HepG2 (cell line): ENCODE results near the gene SDC1. TPM values are rescaled to one million over a fixed set of nuclear protein-coding genes. Genes with fewer than 3 reads are reported as not detected.

Experiments
- MED8 ChIP-seq: sonication (generic); formaldehyde crosslinking; IDR thresholded peaks from 2 replicates; pipeline ENCODE4 v1.8.1; 2023; ENCODE audit warnings: mild to moderate bottlenecking, missing genetic modification reagents; ENCODE audit not compliant: insufficient replicate concordance
- MYC ChIP-seq: sonication (generic); formaldehyde crosslinking; IDR thresholded peaks from 2 replicates; pipeline ENCODE4 v1.9.0; 2021; ENCODE audit warnings: missing genetic modification reagents, borderline replicate concordance
- POGZ ChIP-seq: sonication (generic); formaldehyde crosslinking; IDR thresholded peaks from 2 replicates; pipeline ENCODE4 v1.4.0; 2020; ENCODE audit warnings: mild to moderate bottlenecking, missing genetic modification reagents
- PRMT3 ChIP-seq: sonication (generic); formaldehyde crosslinking; IDR thresholded peaks from 2 replicates; pipeline ENCODE4 v1.8.1; 2022; ENCODE audit warnings: low read depth, mild to moderate bottlenecking, moderate library complexity, missing genetic modification reagents, borderline replicate concordance
- RARA ChIP-seq: IDR thresholded peaks from 2 replicates; pipeline ENCODE4 v1.6.1; 2016; ENCODE audit warnings: missing genetic modification reagents, missing compliant biosample characterization
- SALL2 ChIP-seq: sonication (generic); formaldehyde crosslinking; IDR thresholded peaks from 2 replicates; pipeline ENCODE4 v1.8.1; 2023; ENCODE audit warnings: mild to moderate bottlenecking, missing genetic modification reagents, inconsistent platforms
- YEATS4 ChIP-seq: sonication (generic); formaldehyde crosslinking; IDR thresholded peaks from 2 replicates; pipeline ENCODE4 v1.4.0; 2020; ENCODE audit warnings: missing genetic modification reagents, borderline replicate concordance
- ZNF124 ChIP-seq: sonication (generic); formaldehyde crosslinking; IDR thresholded peaks from 2 replicates; pipeline ENCODE4 v1.4.0; 2020; ENCODE audit warnings: missing genetic modification reagents
- ZNF431 ChIP-seq: sonication (generic); formaldehyde crosslinking; IDR thresholded peaks from 2 replicates; pipeline ENCODE4 v1.9.0; 2022; ENCODE audit warnings: missing genetic modification reagents, low read depth, mild to moderate bottlenecking, borderline replicate concordance
- ZNF639 ChIP-seq: conservative IDR thresholded peaks from 2 replicates; pipeline ENCODE4 v1.6.1; 2018; ENCODE audit warnings: missing genetic modification reagents
- polyA plus RNA-seq, 8 experiments: library from polyadenylated mRNA; depleted of rRNA in 3 of 8; stranded (reverse) in 7 of 8; unstranded in 1 of 8; fragments of >200 nt; fragmentation: Illumina TruSeq in 4 of 8; extraction: Trizol in 4 of 8; gene quantifications; 2 replicates each; pipeline versions ENCODE4 v1.2.1 to v1.2.3, GENCODE V29; 2011 to 2016; ENCODE audit warnings: low read depth in 4 of 8, missing spikeins in 1 of 8, mixed read lengths in 1 of 8; ENCODE audit not compliant: insufficient read depth in 1 of 8
- total RNA-seq, 5 experiments: library from RNA; depleted of rRNA; stranded (reverse); fragments of >200 nt; fragmentation: Illumina TruSeq; extraction: Trizol; gene quantifications; 2 replicates each; pipeline ENCODE4 v1.2.3, GENCODE V29; 2016; ENCODE audit warnings: low read depth in 1 of 5
- TF ChIP-seq, protein P1 (sequence below): sonication (generic); formaldehyde crosslinking; IDR thresholded peaks from 2 replicates; pipeline ENCODE4 v1.4.0; 2020; ENCODE audit warnings: missing genetic modification reagents, mild to moderate bottlenecking, borderline replicate concordance
- TF ChIP-seq, protein P2 (sequence below): sonication (generic); formaldehyde crosslinking; IDR thresholded peaks from 2 replicates; pipeline ENCODE4 v1.5.1; 2020; ENCODE audit warnings: mild to moderate bottlenecking, missing genetic modification reagents, borderline replicate concordance
- TF ChIP-seq, protein P3 (sequence below): sonication (generic); formaldehyde crosslinking; IDR thresholded peaks from 2 replicates; pipeline ENCODE4 v1.8.0; 2022; ENCODE audit warnings: missing genetic modification reagents, mild to moderate bottlenecking, moderate library complexity, borderline replicate concordance

The SDC1 gene
- total and polyA plus RNA-seq, 2 of the 13 experiments (the other 11 are each of a cell fraction or from before 2014, with no cell fraction given): 108 to 119 TPM

DNA sequence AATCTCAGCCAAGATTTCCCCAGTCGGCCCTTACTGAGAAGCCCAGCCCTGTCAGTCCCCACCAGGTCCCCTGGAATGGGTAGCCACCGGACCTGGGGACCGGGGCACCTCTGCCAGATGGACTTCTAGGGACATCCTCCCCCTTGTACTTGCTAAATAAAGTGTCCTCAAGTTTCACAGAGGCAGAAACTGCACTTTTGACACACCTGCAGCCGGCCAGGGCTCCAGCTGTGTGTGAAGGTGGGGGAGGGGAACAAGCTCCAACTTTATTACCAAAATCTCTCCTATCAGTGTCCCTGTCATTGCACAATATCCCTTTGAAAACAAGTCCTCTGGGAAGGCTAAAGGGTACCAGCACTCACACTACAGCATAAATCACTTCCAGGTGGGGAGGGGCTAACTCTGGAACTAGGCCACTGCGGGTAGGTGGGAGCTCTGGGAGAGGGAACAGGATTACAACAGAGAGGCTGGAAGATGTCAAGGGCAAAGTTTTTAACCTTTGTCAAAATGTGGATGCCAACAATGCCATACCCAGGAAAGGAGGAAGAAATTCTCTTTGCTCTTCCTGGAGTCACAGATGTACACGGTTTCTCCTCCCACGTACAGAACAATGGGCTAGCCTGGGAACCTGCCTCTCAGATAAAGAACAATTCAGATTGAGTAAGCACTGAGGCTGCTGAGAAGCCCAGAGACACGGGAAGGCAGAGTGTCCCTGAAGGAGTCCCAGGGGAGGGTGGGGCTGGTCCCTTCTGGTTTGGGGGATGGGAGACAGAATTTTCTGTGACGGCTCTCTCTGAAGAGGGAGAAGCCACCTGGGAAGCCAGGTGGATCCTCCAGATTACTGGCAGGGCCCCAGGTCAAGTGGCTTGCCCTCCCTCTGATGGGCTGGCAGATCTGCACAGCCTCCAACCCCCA is 11.0 kb downstream of the SDC1 start (continued):
- TF ChIP-seq, protein P1, sequence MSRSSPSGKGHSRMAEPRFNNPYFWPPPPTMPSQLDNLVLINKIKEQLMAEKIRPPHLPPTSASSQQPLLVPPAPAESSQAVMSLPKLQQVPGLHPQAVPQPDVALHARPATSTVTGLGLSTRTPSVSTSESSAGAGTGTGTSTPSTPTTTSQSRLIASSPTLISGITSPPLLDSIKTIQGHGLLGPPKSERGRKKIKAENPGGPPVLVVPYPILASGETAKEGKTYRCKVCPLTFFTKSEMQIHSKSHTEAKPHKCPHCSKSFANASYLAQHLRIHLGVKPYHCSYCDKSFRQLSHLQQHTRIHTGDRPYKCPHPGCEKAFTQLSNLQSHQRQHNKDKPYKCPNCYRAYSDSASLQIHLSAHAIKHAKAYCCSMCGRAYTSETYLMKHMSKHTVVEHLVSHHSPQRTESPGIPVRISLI (CRISPR knock-in tag): peak; percentile 10; the same call in 1 of the 2 replicates
- TF ChIP-seq ZNF124 (CRISPR knock-in tag): peak; percentile 48; the same call in 1 of the 2 replicates
- peak; percentile 47; the same call in 1 of the 2 replicates for TF ChIP-seq ZNF639 (CRISPR knock-in tag)
- TF ChIP-seq YEATS4 (CRISPR knock-in tag): peak; percentile 74; the same call in 1 of the 2 replicates
- TF ChIP-seq PRMT3: no peak
- TF ChIP-seq, protein P2, sequence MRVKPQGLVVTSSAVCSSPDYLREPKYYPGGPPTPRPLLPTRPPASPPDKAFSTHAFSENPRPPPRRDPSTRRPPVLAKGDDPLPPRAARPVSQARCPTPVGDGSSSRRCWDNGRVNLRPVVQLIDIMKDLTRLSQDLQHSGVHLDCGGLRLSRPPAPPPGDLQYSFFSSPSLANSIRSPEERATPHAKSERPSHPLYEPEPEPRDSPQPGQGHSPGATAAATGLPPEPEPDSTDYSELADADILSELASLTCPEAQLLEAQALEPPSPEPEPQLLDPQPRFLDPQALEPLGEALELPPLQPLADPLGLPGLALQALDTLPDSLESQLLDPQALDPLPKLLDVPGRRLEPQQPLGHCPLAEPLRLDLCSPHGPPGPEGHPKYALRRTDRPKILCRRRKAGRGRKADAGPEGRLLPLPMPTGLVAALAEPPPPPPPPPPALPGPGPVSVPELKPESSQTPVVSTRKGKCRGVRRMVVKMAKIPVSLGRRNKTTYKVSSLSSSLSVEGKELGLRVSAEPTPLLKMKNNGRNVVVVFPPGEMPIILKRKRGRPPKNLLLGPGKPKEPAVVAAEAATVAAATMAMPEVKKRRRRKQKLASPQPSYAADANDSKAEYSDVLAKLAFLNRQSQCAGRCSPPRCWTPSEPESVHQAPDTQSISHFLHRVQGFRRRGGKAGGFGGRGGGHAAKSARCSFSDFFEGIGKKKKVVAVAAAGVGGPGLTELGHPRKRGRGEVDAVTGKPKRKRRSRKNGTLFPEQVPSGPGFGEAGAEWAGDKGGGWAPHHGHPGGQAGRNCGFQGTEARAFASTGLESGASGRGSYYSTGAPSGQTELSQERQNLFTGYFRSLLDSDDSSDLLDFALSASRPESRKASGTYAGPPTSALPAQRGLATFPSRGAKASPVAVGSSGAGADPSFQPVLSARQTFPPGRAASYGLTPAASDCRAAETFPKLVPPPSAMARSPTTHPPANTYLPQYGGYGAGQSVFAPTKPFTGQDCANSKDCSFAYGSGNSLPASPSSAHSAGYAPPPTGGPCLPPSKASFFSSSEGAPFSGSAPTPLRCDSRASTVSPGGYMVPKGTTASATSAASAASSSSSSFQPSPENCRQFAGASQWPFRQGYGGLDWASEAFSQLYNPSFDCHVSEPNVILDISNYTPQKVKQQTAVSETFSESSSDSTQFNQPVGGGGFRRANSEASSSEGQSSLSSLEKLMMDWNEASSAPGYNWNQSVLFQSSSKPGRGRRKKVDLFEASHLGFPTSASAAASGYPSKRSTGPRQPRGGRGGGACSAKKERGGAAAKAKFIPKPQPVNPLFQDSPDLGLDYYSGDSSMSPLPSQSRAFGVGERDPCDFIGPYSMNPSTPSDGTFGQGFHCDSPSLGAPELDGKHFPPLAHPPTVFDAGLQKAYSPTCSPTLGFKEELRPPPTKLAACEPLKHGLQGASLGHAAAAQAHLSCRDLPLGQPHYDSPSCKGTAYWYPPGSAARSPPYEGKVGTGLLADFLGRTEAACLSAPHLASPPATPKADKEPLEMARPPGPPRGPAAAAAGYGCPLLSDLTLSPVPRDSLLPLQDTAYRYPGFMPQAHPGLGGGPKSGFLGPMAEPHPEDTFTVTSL (CRISPR knock-in tag): 0 out of 2 replicates have a peak, but pooled peaks have one; percentile 48
- TF ChIP-seq RARA (CRISPR knock-in tag): peak; percentile 81
- TF ChIP-seq, protein P3, sequence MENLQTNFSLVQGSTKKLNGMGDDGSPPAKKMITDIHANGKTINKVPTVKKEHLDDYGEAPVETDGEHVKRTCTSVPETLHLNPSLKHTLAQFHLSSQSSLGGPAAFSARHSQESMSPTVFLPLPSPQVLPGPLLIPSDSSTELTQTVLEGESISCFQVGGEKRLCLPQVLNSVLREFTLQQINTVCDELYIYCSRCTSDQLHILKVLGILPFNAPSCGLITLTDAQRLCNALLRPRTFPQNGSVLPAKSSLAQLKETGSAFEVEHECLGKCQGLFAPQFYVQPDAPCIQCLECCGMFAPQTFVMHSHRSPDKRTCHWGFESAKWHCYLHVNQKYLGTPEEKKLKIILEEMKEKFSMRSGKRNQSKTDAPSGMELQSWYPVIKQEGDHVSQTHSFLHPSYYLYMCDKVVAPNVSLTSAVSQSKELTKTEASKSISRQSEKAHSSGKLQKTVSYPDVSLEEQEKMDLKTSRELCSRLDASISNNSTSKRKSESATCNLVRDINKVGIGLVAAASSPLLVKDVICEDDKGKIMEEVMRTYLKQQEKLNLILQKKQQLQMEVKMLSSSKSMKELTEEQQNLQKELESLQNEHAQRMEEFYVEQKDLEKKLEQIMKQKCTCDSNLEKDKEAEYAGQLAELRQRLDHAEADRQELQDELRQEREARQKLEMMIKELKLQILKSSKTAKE (CRISPR knock-in tag): peak; percentile 75
- peak; percentile 54; the same call in 1 of the 2 replicates for TF ChIP-seq MYC (CRISPR knock-in tag)
- peak; percentile 30; the same call in 1 of the 2 replicates for TF ChIP-seq ZNF431 (CRISPR knock-in tag)
- peak; percentile 71; the same call in 1 of the 2 replicates for TF ChIP-seq POGZ (CRISPR knock-in tag)
- TF ChIP-seq MED8 (CRISPR knock-in tag): peak; percentile 85
- TF ChIP-seq SALL2: peak; percentile 46; the same call in 1 of the 2 replicates
